ENCODE data around the gene TVP23C. TPM values are rescaled to one million over a fixed set of nuclear protein-coding genes. Genes with fewer than 3 reads are reported as not detected.
"Not testable (repeated sequence)": the region's sequence is repeated elsewhere in the genome, so short reads cannot be mapped to it uniquely, and the experiment has no call there.

TVP23C gene
- 45.4 and 52.7 TPM in 2 replicates for total RNA-seq

GRCh38 chr17:15563375-15563857 lies at the start of gene TVP23C:
TVP23C (minus strand) TSS chr17:15563483; CDS start chr17:15563448, 35 bp downstream.
- peak within 1 kb of the TSS; percentile 75 for H3K4me3 ChIP-seq (ENCODE audit: low read depth, low read length)
- peak; percentile 79 for DNase-seq (ENCODE audit: low read depth)

DNA sequence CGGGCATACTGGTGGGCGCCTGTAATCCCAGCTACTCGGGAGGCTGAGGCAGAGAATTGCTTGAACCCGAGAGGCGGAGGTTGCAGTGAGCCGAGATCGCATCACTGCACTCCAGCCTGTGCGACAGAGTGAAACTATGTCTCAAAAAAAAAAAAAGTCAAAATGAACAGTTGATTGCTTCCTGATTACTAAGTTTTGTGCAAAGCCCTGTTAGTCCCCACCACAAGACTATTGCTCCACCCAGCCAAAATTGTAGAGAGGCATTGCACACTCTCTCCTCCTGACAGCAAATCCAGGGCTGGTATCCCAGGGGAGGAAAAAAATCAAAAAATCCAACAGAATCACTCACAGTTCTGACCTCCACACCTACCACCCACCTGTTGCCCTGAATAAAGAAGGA lies 29.7 kb upstream of the TVP23C start:
- not testable (repeated sequence) for H3K4me3 ChIP-seq (ENCODE audit: low read depth, low read length); DNase-seq (ENCODE audit: low read depth)

DNA sequence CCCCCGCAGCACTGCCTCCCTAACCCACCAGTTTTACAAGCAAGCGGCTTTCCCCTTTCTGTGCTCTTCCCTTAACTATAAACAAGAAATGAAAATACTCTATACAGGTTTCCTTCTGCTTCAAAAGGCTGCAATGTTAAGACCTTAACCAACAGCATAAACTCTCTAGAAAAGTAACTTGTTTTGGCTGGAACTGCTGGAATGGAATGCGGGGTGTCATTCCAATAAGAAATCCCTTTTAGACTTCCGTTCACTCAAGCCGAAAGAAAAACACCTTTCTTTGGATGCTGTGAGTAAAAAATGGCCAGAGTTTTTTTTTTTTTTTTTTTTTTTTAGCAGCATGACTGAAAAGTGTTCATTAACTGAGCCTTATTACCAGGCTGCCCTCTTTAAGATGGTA lies 28.7 kb upstream of the TVP23C start:
- not testable (repeated sequence) for H3K4me3 ChIP-seq (ENCODE audit: low read depth, low read length); DNase-seq (ENCODE audit: low read depth)

DNA sequence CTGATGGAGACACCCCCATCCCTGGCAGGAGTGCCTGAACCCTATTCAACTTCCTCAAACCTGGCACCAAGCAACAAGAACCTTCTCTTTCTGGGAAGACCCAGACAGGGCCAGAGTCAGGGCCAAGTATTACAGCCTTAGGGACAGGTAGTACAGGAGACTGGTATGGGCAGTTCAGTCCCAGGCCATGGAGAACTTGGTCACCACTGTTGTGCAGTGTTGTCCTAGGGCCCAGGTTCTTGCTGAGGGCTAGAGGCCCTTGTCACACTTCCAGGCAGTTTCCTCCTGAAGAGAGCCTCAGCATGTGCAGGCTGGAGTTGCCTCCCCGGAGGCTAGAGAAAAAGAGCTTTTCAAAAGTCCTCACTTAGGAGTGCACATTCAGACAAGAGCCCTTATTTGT lies 27.6 kb upstream of the TVP23C start:
- DNase-seq (ENCODE audit: low read depth); H3K4me3 ChIP-seq (ENCODE audit: low read depth, low read length): not testable (repeated sequence)

GRCh38 chr17:15589544-15590536 lies 26.6 kb upstream of the TVP23C start:
- DNase-seq (ENCODE audit: low read depth); H3K4me3 ChIP-seq (ENCODE audit: low read depth, low read length): not testable (repeated sequence)

DNA sequence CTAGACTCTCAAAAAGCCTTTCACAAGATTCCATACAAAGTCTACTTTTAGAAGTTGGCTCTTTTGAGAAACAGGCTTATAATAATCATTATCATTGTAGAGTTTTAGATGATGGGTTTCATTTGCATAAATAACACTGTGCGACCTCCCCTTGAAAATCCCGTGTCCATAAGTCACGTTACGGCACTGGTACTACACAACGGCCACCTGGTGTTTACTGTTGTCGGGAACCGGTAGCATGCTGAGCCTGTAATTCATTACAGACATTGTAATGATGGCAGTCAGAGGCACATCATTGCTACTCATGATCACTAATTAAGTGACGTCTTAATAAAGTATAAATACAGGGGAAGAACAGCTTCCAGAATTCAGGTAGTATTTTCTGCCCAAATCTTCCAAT lies 24.7 kb upstream of the TVP23C start:
- peak; percentile 1 for DNase-seq (ENCODE audit: low read depth)
- not testable (repeated sequence) for H3K4me3 ChIP-seq (ENCODE audit: low read depth, low read length)

DNA sequence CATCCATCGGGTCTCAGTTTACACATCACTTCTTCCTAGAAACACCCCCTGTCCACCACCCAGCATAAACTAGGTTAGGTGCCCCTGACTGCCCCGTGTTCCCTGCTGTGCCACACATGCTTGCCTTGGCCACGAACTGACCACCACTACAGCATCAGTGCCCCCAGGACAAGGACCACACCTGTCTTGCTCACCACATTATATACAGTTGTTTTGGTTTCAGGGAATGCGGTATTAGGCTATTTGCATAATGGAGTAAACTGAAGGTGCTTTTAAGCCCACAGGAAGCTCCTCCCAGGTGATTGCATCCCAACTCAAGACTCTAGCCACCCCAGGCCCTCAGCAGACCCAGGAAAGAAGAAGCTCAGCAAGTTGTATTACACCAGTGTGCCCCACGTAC lies 20.0 kb upstream of the TVP23C start:
- not testable (repeated sequence) for DNase-seq (ENCODE audit: low read depth); H3K4me3 ChIP-seq (ENCODE audit: low read depth, low read length)

DNA sequence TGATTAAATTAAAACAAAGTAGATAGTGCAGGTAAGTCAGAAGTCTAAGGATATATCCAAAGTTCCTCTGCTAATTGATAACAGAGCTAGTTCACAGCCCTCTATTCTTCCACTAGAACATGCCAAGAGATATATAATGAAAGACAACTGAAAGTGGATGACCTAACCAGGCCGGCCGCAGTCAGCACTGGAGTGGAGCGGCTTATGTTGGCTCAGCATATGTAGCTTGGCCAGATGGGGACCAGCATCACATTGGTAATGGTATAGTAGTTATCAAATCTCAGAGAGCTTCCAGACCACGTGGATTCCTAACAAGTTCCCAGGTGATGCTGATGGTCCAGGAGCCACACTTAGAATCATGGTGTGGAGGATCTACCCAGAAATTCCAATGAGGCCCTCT lies 18.2 kb upstream of the TVP23C start:
- DNase-seq (ENCODE audit: low read depth); H3K4me3 ChIP-seq (ENCODE audit: low read depth, low read length): not testable (repeated sequence)

- not testable (repeated sequence) for H3K4me3 ChIP-seq (ENCODE audit: low read depth, low read length)
- DNase-seq (ENCODE audit: low read depth), result peak; percentile 5
These were observed 13.6 kb upstream of the TVP23C start for GRCh38 chr17:15576848-15577247.

DNA sequence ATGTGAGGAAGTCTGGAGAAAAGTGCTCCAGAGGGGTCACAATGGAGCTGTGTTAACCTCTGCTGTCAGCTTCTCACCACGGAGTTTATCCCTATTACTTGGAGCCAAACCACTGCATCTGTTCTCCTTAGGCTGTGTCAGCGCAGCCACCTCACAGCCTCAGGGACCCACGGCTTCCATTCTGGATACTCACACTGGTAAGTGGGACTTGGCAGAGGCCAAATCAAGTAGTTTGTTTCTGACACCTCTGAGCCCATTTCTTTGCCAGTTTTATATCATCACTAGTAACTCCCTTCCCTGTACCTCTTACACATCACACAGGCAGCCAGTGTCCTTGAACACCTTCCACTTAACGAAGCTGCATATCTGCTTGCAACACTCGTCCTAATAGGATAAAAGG lies 11.4 kb upstream of the TVP23C start:
- not testable (repeated sequence) for DNase-seq (ENCODE audit: low read depth); H3K4me3 ChIP-seq (ENCODE audit: low read depth, low read length)

DNA sequence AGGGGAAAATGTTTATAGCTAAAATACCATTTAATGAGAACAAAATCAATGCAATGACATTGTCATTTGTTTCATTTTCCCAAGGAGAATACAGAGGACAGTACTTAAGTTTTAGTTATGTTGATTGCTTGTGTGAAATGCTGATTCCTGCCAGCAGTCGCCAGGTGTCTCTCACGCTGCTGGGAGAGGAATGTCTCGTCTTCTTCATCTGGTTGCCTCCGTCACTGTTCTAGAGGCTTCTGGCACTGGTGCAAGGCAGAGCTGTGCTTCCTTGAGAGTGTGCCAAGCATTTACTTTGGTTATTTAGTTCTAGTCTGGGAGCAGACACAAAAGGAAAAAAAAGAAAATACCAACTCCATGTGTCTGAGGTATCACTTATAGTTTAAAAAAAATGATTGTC lies 10.6 kb upstream of the TVP23C start:
- peak; percentile 18 for DNase-seq (ENCODE audit: low read depth)
- H3K4me3 ChIP-seq (ENCODE audit: low read depth, low read length), result not testable (repeated sequence)

- peak overlapping the region; percentile 75 for H3K4me3 ChIP-seq (ENCODE audit: low read depth, low read length)
- DNase-seq (ENCODE audit: low read depth), result peak; percentile 2
These were observed 489 bp downstream of the TVP23C start for GRCh38 chr17:15562613-15563374.

GRCh38 chr17:15561439-15561838 lies 1.8 kb downstream of the TVP23C start:
- DNase-seq (ENCODE audit: low read depth); H3K4me3 ChIP-seq (ENCODE audit: low read depth, low read length): not testable (repeated sequence)

- DNase-seq (ENCODE audit: low read depth); H3K4me3 ChIP-seq (ENCODE audit: low read depth, low read length): not testable (repeated sequence)
These were observed 4.7 kb downstream of the TVP23C start for GRCh38 chr17:15558403-15559105.

GRCh38 chr17:15557334-15557832 lies 5.9 kb downstream of the TVP23C start:
- H3K4me3 ChIP-seq (ENCODE audit: low read depth, low read length); DNase-seq (ENCODE audit: low read depth): not testable (repeated sequence)

GRCh38 chr17:15552932-15553331 lies 10.4 kb downstream of the TVP23C start:
- H3K4me3 ChIP-seq (ENCODE audit: low read depth, low read length); DNase-seq (ENCODE audit: low read depth): not testable (repeated sequence)

DNA sequence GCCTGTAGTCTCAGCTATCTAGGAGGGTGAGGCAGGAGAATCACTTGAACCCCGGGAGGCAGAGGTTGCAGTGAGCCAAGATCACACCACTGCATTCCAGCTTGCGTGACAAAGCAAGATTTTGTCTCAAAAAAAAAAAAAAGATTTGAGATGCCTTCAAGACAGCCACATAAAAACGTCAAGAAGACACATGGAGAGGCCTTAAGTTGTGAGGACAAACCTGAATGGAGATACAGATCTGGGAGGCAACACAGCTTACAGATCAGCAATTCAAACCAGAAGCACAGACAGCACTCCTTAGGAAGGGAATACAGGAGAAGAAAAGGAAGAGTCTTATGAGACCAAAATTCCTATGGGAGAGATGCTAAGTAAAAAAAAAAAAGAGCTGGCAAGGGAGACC lies 13.7 kb downstream of the TVP23C start:
- not testable (repeated sequence) for H3K4me3 ChIP-seq (ENCODE audit: low read depth, low read length)
- DNase-seq (ENCODE audit: low read depth), result peak; percentile 29

DNA sequence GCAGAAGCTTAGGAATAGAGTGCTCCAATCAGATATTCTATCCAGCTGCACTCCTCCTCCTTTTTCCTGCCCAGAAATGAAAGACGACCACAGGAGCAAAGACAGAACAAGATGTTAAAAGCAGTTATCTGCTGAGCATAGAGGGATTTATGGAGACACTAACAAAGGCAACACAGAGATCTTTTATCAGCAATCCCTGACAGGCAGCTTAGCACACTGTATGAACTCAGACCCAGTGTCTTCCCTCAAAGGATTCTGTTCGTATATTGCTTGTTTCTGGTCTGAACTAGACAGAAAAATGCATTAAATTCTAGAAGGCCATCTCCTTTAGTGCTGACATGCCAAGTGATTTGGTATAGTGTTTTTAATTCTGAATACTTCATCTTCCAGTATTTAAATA lies 16.7 kb downstream of the TVP23C start:
- not testable (repeated sequence) for H3K4me3 ChIP-seq (ENCODE audit: low read depth, low read length); DNase-seq (ENCODE audit: low read depth)

All from fibroblast of villous mesenchyme (primary cell).